Muscle of leg (tissue), 16 donors: ENCODE measurements around the gene LURAP1L. TPM values are rescaled to one million over a fixed set of nuclear protein-coding genes. Genes with fewer than 3 reads are reported as not detected.

Experiments
- DNase-seq: peaks from one replicate; pipeline ENCODE4 v3.0.0; 2013
- H3K27ac ChIP-seq: one replicate; pipeline ENCODE4 v1.5.1; 2013; ENCODE audit warnings: mild to moderate bottlenecking, low read length, control low read depth
- H3K27me3 ChIP-seq: one replicate; pipeline ENCODE4 v1.6.1; 2013; ENCODE audit warnings: low read length; ENCODE audit not compliant: control insufficient read depth, insufficient read depth
- H3K36me3 ChIP-seq: one replicate; pipeline ENCODE4 v1.6.1; 2013; ENCODE audit warnings: low read length; ENCODE audit not compliant: control insufficient read depth, insufficient read depth
- H3K4me1 ChIP-seq: one replicate; pipeline ENCODE4 v1.6.1; 2013; ENCODE audit warnings: low read length; ENCODE audit not compliant: control insufficient read depth, insufficient read depth
- H3K4me3 ChIP-seq: one replicate; pipeline ENCODE4 v1.5.1; 2013; ENCODE audit warnings: low read length, control low read depth
- H3K9me3 ChIP-seq: replicated peaks from 2 replicates; pipeline ENCODE4 v1.6.1; 2013; ENCODE audit warnings: low read depth, low read length; ENCODE audit not compliant: control insufficient read depth
- WGBS: methylation state at CpG from one replicate; pipeline ENCODE4 v1.1.5; 2013; ENCODE audit warnings: missing lambda C conversion rate; ENCODE audit not compliant: insufficient coverage; 5-methylcytosine and 5-hydroxymethylcytosine counted together
- long read RNA-seq, 11 donors: transcript quantifications; one replicate each; lab custom pipeline, GENCODE V29; 2026
- polyA plus RNA-seq, 8 donors: library from polyadenylated mRNA; unstranded; fragments of 120-200 nt; gene quantifications; one replicate each; pipeline versions ENCODE4 v1.2.1 to v1.2.3, GENCODE V29; 2013; ENCODE audit warnings: inconsistent platforms in 1 of 8, low replicate concordance in 1 of 8; ENCODE audit not compliant: insufficient read length in 8 of 8, insufficient read depth in 1 of 8
- total RNA-seq: library from RNA; stranded (reverse); fragments of 120-200 nt; gene quantifications from one replicate; pipeline ENCODE4 v1.2.4, GENCODE V29; 2013

Gene LURAP1L, protein sequence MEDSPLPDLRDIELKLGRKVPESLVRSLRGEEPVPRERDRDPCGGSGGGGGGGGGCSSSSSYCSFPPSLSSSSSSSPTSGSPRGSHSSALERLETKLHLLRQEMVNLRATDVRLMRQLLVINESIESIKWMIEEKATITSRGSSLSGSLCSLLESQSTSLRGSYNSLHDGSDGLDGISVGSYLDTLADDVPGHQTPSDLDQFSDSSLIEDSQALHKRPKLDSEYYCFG
- total RNA-seq, result 7.7 TPM
- 10 to 100 TPM in 7 of 8 donors, 1 to 10 TPM in 1; 8.4 to 26.0 (median 12.9) TPM for polyA plus RNA-seq
- long read RNA-seq, donor 1, transcript LURAP1L-201 (2 exons, 1,753 nt), result major isoform, 9 of 9 reads
- long read RNA-seq, donor 1, partial matches to known transcripts, result 0 of 9 reads
- long read RNA-seq, donor 1, other reads (novel, unspliced or antisense), result 0 of 9 reads
- long read RNA-seq, donor 2, result 0 reads
- long read RNA-seq, donor 3, transcript LURAP1L-201 (2 exons, 1,753 nt), result major isoform, 7 of 7 reads
- long read RNA-seq, donor 3, partial matches to known transcripts, result 0 of 7 reads
- long read RNA-seq, donor 3, other reads (novel, unspliced or antisense), result 0 of 7 reads
- long read RNA-seq, donor 4, partial matches to known transcripts, result 0 of 3 reads
- long read RNA-seq, donor 4, other reads (novel, unspliced or antisense), result 0 of 3 reads
- long read RNA-seq, donor 5, transcript LURAP1L-201 (2 exons, 1,753 nt), result major isoform, 35 of 35 reads
- long read RNA-seq, donor 5, partial matches to known transcripts, result 0 of 35 reads
- long read RNA-seq, donor 5, other reads (novel, unspliced or antisense), result 0 of 35 reads
- long read RNA-seq, donor 6, transcript LURAP1L-201 (2 exons, 1,753 nt), result major isoform, 11 of 11 reads
- long read RNA-seq, donor 6, partial matches to known transcripts, result 0 of 11 reads
- long read RNA-seq, donor 6, other reads (novel, unspliced or antisense), result 0 of 11 reads
- long read RNA-seq, donor 7, transcript LURAP1L-201 (2 exons, 1,753 nt), result major isoform, 7 of 12 reads
- long read RNA-seq, donor 7, partial matches to known transcripts, result 5 of 12 reads
- long read RNA-seq, donor 7, other reads (novel, unspliced or antisense), result 0 of 12 reads
- long read RNA-seq, donor 8, transcript LURAP1L-201 (2 exons, 1,753 nt), result major isoform, 8 of 8 reads
- long read RNA-seq, donor 8, partial matches to known transcripts, result 0 of 8 reads
- long read RNA-seq, donor 8, other reads (novel, unspliced or antisense), result 0 of 8 reads
- long read RNA-seq, donor 9, transcript LURAP1L-201 (2 exons, 1,753 nt), result major isoform, 8 of 8 reads
- long read RNA-seq, donor 9, partial matches to known transcripts, result 0 of 8 reads
- long read RNA-seq, donor 9, other reads (novel, unspliced or antisense), result 0 of 8 reads
- long read RNA-seq, donor 10, transcript LURAP1L-201 (2 exons, 1,753 nt), result major isoform, 15 of 15 reads
- long read RNA-seq, donor 10, partial matches to known transcripts, result 0 of 15 reads
- long read RNA-seq, donor 10, other reads (novel, unspliced or antisense), result 0 of 15 reads
- long read RNA-seq, donor 11, transcript LURAP1L-201 (2 exons, 1,753 nt), result major isoform, 6 of 6 reads
- long read RNA-seq, donor 11, partial matches to known transcripts, result 0 of 6 reads
- long read RNA-seq, donor 11, other reads (novel, unspliced or antisense), result 0 of 6 reads

GRCh38 chr9:12774861-12775678 lies at the start of gene LURAP1L:
Gene LURAP1L (plus strand): TSS chr9:12775020. CDS start chr9:12775716, 696 bp downstream.
- Histone ChIP-seq H3K4me1 (peaks cover 2% of the 10 kb centered on the region), H3K36me3 (peaks cover 4% of the 10 kb centered on the region), H3K4me3 (peak within 1 kb of the TSS; percentile 86), H3K27ac (peak within 1 kb of the TSS; percentile 96), H3K9me3 (no peaks in the 10 kb centered on the region), H3K27me3 (no peaks in the 10 kb centered on the region)
- 0% methylated on average over 25 of the region's 34 CpGs for WGBS
- peak; percentile 95 for DNase-seq

- Histone ChIP-seq H3K9me3 (no peaks in the 10 kb centered on the region), H3K27ac (no peak overlapping the region), H3K36me3 (no peaks in the 10 kb centered on the region), H3K4me3 (no peak overlapping the region), H3K27me3 (no peaks in the 10 kb centered on the region), H3K4me1 (no peaks in the 10 kb centered on the region)
- 80% methylated on average over 2 of the region's 2 CpGs for WGBS
- no peak for DNase-seq
Observed at GRCh38 chr9:12726795-12727194, 48.0 kb upstream of the LURAP1L start.

DNA sequence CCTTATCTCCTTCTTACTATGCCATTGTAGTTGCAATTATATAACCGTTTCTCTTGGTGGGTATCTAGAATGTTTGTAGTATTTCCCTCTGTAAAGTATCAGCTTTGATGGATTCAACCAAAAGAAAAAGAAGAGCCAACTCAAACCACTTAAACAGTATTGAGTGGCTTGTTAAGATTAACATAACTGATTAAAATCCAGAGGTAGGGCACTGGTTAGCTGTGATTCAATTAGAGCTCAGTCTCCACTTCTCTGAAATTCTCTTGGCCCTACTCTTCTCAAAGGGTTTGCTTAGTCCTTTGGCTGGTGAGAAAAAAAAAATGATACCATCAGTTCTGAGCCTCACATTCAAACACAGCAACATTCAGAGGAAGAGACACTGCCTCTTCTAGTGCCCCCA lies 44.6 kb upstream of the LURAP1L start:
- H3K9me3 ChIP-seq, result no peaks in the 10 kb centered on the region
- H3K36me3 ChIP-seq, result no peaks in the 10 kb centered on the region
- H3K27me3 ChIP-seq, result no peaks in the 10 kb centered on the region
- WGBS, result no CpG with 5 or more reads among the region's 1 CpG
- no peaks in the 10 kb centered on the region for H3K4me1 ChIP-seq
- DNase-seq, result no peak
- no peak overlapping the region for H3K4me3 ChIP-seq
- no peak overlapping the region for H3K27ac ChIP-seq

GRCh38 chr9:12730927-12731326 lies 43.9 kb upstream of the LURAP1L start:
- Histone ChIP-seq H3K4me3 (no peak overlapping the region), H3K27ac (no peak overlapping the region), H3K4me1 (no peaks in the 10 kb centered on the region), H3K27me3 (no peaks in the 10 kb centered on the region), H3K36me3 (no peaks in the 10 kb centered on the region), H3K9me3 (no peaks in the 10 kb centered on the region)
- no peak for DNase-seq

GRCh38 chr9:12732971-12733370 lies 41.8 kb upstream of the LURAP1L start:
- Histone ChIP-seq H3K9me3 (no peaks in the 10 kb centered on the region), H3K4me1 (no peaks in the 10 kb centered on the region), H3K4me3 (no peak overlapping the region), H3K27ac (no peak overlapping the region), H3K27me3 (no peaks in the 10 kb centered on the region), H3K36me3 (no peaks in the 10 kb centered on the region)
- WGBS, result 89% methylated on average over 2 of the region's 3 CpGs
- DNase-seq, result no peak

- peaks cover 2% of the 10 kb centered on the region for H3K4me1 ChIP-seq
- no peaks in the 10 kb centered on the region for H3K36me3 ChIP-seq
- H3K27me3 ChIP-seq, result no peaks in the 10 kb centered on the region
- DNase-seq, result no peak
- H3K27ac ChIP-seq, result no peak overlapping the region
- no CpG with 5 or more reads among the region's 3 CpGs for WGBS
- no peaks in the 10 kb centered on the region for H3K9me3 ChIP-seq
- no peak overlapping the region for H3K4me3 ChIP-seq
Observed at GRCh38 chr9:12735665-12736064, 39.2 kb upstream of the LURAP1L start.

DNA sequence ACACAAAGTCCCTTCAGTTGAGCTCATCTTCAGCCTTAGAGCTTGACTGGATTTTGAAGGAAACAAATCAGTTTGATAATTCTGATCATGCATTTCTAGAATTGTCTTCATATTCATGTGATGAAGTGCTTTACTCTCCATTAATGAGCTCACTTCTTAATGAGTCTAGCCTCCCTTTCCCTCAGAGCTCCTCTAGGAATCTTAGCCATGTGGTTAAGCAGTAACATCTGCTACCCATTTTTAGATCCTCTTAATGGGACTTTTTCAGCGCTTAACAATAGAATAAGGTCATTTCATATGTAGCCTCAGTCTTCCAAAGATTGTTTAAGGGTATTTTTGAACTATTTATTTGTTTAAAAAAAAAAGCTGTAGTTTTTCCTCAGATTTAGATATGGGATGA lies 36.9 kb upstream of the LURAP1L start:
- DNase-seq, result no peak
- H3K36me3 ChIP-seq, result no peaks in the 10 kb centered on the region
- no CpG with 5 or more reads among the region's 1 CpG for WGBS

GRCh38 chr9:12739014-12739652 lies 35.7 kb upstream of the LURAP1L start:
- Histone ChIP-seq H3K36me3 (no peaks in the 10 kb centered on the region), H3K4me1 (peaks cover 2% of the 10 kb centered on the region), H3K27me3 (no peaks in the 10 kb centered on the region), H3K27ac (no peak overlapping the region), H3K9me3 (no peaks in the 10 kb centered on the region), H3K4me3 (no peak overlapping the region)
- no peak for DNase-seq

More for the DNA sequence above, 36.9 kb upstream of the LURAP1L start:
- Histone ChIP-seq H3K27ac (no peak overlapping the region), H3K4me1 (peaks cover 2% of the 10 kb centered on the region), H3K4me3 (no peak overlapping the region), H3K27me3 (no peaks in the 10 kb centered on the region), H3K9me3 (no peaks in the 10 kb centered on the region)
